NCI-H2081 treated with DMSO at 0.1 percent for 48 hours (cell line): ENCODE data around the gene RASGRF1.

ENCODE experiments used
- DNase-seq: peaks from one replicate; lab custom pipeline; 2025; lab: John Stamatoyannopoulos, UW

The RASGRF1 gene

GRCh38 chr15:78987556-78988360 is 102.8 kb downstream of the RASGRF1 start:
- DNase-seq, result peak; percentile 3

GRCh38 chr15:78985859-78986475 is 104.6 kb downstream of the RASGRF1 start:
- DNase-seq, result no peak

- DNase-seq, result no peak
Observed at GRCh38 chr15:78984041-78984440, 106.5 kb downstream of the RASGRF1 start.

- no peak for DNase-seq
Observed at GRCh38 chr15:78983146-78983918, 107.2 kb downstream of the RASGRF1 start.

GRCh38 chr15:78982736-78983135 is 107.8 kb downstream of the RASGRF1 start:
- DNase-seq, result no peak

DNA sequence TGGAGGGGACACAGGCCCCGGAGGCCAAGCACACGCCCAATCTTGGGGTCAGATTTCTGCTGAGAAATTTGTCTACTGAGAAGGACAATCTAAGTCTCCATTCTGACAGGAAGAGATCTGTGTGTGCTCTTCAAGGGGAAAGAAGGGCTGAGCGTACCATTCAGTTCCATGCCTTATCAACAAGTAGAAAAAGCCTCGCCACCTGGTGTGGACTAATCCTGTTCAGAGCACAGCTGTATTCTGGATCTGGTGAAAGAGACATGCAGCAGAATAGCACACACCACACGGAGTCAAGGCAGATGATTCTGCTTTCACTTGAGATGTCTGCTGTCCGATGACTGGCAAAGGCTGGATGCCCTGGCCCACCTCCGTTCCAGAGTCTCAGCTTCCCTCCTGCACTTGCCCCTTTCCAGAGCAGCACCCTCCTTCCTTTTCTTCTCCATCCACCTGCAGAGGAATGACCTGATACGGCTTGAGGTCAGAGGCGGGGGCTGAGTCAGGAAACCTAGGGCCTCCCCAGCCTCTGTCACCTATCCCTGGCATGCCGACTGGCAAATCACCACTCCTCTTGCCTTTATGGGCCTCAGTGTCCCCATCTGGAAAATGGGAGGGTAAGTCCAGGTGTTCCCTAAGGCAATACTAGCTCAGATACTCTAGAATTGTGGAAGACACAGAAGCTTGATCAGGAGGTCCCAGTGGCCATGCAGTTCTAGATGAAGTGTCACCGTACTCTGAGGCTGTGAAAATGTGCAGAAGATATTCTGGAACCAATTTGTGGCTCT is 108.9 kb downstream of the RASGRF1 start:
- DNase-seq, result no peak

DNA sequence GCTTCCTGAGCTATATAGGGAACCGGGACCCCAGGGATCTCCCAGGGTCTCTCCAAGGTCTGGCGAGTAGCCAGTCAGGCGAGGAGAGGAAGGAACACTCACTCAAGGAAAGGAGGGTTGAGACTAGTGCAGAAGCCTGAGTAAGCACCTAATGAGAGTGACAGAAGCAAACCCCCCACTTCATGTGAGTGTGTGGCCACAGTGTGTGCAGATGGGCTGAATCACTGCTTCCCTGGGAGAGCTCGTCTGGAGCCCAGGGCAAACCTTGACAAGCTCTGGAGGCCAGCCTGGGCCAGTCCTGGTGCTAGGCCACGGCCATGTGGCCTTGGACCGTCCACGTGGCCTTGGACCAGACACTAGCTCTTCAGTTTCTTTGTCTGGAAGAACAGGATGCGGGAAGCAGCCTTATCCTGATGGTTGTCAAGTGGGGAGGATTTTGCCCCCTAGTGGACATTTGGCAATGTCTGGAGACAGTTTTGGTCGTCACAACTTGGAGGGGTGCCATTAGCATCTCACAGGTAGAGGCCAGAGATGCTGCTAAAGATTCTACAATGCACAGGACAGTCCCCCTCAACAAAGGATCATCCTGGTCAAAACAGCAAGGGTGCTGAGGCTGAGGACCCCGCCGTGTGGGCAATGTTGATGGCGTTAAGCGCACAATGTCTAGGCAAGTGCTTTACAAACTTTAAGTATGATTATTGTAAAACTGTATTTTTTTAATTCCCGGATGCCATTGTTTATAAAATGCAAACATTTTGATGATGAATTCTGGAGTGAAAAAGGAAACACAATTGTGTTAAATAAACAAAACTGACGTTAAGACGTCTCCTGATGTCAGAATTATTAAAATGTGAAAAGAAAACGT is 110.9 kb downstream of the RASGRF1 start:
- DNase-seq, result no peak

- no peak for DNase-seq
Observed at GRCh38 chr15:78978601-78979179, 111.9 kb downstream of the RASGRF1 start.

DNA sequence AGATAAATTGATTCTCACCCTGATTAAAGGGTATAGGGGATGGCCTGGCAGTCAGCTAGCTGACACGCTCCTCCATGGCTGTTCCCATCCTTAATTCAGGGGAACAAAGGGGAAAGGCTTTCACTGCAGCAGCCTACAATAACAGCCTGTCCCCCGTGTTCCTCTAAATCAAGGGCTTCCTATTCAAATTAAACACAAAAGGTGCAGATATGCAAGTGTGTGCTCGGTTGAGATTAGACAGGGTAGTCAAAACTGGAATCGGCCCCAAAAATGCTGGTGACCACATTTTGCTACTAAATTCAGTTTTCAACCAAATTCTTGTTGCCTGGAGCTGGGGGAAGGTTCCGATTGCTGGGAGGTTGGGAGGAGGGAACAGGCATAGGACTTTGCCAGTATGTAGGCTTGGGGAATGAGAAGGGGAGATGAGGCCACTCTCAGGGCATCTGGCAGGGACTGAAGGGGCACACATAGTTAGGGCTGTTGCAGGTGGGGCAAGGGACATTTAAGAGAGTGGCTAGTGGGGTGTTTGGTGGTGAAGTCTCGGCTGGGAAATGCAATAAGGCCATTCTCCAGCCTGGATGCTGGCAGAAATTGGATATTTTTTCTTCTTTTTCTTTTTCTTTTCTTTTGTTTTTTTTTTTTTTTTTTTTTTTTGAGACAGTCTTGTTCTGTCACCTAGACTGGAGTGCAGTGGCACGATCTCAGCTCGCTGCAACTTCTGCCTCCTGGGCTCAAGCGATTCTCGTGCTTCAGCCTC is 112.8 kb downstream of the RASGRF1 start:
- no peak for DNase-seq

DNA sequence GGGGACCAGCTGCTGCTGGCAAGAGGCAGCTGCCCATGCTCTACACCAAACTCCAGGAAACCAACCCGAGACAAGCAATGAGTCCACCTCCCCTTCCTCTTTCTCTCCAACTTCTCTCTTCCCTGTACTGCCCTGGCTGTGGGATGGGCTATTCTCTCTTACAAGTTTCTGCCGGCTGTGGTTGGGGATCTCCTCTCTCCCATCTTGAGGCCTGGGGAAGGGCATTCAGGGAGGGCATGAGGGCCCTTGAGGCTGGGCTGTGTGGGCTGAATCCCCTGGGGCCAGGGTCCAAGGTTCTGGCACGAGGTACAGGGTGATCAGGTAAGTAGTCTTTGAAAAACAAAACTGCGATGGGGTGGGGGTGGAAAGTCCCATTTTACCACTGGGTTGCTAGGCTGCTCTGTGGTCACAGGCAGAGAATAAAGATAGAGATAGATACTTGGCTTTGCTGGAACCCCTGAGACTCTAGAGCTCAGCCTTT is 113.4 kb downstream of the RASGRF1 start:
- DNase-seq, result no peak

DNA sequence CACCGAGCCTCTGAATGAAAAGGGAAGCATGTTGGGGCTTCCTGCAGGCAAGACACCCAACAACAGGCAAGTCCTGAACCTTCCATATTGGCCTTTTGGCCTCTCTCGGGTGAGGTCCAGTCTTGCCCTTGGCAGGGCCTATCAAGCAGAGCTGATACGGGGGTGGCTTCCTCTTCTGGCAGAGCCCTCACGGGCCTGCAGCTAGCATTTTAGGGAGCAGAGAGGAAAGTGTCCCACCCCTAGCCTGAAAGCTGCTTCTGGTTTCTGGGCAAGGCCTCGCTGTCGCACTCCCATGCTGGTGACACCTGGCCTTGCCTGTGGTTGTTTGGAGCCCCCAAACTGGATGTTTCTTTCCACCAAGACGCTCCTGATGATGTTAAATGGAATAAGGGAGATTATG is 113.9 kb downstream of the RASGRF1 start:
- DNase-seq, result no peak

DNA sequence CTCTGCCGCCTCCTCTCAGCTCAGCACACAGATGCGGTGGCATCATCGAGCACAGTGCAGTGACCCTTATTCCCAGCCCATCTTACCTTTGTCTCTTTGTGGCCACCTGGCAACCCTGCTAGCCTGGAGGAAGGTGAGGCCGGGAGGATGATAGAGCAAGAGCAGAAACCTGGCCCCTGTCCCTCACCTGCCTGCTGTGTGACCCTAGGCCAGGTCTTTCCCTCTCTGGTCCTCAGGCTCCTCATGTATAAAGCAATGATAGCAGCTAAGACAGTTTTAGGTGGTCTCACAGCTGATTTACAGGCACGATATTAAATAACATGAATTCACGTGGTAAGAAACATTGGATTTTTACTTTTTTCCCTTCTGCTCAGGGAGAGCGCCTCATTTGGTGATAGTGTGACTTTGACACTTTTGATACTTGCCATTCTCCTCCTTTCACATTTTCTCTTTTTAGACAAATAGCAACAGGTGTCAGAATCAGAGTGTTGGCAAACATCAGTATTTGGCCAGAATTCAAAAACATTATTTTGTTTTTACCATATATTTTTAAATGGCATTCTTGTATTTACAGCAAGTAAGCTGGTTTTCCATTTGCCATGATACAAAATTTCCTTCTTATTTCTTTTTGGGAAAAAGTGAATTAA is 116.2 kb downstream of the RASGRF1 start:
- DNase-seq, result no peak

DNA sequence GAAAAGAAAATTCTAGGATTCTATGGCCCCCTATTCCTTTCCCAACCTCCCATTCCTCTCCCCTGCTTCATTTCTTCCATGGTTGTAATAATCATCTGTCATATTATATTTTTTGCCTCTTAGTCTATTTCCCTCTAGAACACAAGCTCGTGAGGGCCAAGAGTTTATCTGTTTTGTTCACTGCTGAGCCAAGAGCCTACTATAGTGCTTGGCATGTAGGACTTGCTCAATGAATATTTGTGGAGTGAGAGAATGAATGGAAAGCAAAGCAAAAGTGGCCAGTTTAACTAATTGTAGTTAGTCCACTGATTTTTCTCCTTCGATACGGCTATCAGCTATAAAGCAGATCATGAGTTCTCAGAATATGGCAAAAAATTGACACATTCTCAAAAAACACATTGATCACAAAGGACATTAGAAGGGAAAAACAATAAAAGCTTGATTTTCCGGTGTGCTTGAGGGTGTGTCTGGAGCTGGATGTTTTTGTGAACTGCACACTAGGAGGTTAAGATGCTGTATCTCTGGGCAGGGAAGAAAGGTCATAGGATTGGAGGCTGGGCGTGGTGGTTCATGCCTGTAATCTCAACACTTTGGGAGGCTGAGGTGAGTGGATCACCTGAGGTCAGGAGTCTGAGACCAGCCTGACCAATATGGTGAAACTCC is 120.8 kb downstream of the RASGRF1 start:
- no peak for DNase-seq

DNA sequence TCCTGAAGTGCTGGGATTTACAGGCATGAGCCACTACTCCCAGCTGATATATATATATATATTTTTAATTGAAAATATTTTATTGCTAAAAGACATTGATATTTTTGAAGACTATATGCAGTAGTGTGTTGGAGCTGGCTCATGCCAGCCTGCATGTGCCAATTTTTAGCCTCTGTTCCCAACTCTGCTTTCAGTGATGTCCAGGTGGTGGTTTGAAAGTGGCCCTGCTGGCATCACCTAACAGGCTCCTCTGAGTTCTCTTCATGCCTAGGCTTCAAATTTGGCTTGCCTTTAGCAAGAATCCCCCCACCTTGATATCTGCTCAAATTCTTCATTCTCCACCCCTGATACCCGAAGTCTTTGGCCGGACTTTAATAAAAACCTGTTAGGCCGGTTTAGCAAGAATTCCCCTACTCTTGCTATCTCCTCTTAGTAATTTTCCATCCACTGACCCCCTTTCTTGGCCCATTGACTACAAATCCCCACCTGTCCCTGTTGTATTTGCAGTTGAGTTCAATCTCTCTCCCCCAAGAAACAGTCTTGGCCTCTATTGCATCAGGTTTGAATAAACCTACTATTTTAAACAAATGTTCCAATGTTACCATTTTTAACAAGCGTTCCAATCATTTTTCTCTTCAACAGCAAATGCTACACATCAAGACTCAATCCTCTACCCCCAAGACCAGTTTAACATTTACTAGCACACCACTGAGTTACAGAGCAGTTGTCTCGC is 121.9 kb downstream of the RASGRF1 start:
- DNase-seq, result no peak

DNA sequence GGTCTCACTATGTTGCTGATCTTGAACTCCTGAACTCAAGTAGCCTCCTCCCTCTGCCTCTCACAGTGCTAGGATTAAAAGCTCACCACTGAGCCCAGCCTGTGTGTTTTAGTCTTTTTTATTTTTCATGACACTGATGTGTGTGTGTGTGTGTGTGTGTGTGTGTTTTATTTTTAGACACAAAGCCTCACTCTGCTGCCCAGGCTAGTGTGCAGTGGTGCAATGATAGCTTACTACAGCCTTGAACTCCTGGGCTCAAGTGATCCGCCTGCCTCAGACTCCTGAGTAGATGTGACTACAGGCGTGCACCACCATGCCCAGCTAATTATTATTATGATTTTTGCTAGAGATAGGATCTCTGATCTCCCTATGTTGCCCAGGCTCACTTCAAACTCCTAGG is 122.5 kb downstream of the RASGRF1 start:
- no peak for DNase-seq

- no peak for DNase-seq
Observed at GRCh38 chr15:78960308-78960707, 130.3 kb downstream of the RASGRF1 start.

DNA sequence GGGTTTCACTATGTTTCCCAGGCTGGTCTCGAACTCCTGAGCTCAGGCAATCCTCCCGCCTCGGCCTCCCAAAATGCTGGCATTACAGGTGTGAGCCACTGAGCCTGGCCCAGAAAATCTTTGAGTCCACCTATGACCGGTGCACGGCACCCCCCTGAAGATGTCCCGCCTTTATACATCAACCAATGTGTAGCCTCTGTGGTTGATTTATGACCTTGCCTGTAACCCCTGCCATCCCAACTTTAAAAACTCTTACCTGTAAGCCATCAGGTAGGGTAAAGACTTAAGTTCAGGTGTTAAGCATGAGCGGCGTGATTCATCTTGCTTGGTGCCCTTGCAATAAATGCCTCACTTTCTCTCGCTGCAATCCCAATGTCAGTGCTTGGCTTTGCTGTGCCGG is 131.2 kb downstream of the RASGRF1 start:
- no peak for DNase-seq

GRCh38 chr15:78957416-78958093 is 133.0 kb downstream of the RASGRF1 start:
- no peak for DNase-seq
